Renal cortical epithelial cell (primary cell): ENCODE measurements around the gene NRAP. TPM values are rescaled to one million over a fixed set of nuclear protein-coding genes. Genes with fewer than 3 reads are reported as not detected.

Source experiments
- DNase-seq: peaks from one replicate; pipeline ENCODE4 v3.0.0-alpha.2; 2011; ENCODE audit warnings: low read depth
- total RNA-seq: library from RNA; depleted of rRNA; stranded (reverse); fragments of >200 nt; gene quantifications from 2 replicates; pipeline ENCODE4 v1.2.3, GENCODE V29; 2014

NRAP gene, protein sequence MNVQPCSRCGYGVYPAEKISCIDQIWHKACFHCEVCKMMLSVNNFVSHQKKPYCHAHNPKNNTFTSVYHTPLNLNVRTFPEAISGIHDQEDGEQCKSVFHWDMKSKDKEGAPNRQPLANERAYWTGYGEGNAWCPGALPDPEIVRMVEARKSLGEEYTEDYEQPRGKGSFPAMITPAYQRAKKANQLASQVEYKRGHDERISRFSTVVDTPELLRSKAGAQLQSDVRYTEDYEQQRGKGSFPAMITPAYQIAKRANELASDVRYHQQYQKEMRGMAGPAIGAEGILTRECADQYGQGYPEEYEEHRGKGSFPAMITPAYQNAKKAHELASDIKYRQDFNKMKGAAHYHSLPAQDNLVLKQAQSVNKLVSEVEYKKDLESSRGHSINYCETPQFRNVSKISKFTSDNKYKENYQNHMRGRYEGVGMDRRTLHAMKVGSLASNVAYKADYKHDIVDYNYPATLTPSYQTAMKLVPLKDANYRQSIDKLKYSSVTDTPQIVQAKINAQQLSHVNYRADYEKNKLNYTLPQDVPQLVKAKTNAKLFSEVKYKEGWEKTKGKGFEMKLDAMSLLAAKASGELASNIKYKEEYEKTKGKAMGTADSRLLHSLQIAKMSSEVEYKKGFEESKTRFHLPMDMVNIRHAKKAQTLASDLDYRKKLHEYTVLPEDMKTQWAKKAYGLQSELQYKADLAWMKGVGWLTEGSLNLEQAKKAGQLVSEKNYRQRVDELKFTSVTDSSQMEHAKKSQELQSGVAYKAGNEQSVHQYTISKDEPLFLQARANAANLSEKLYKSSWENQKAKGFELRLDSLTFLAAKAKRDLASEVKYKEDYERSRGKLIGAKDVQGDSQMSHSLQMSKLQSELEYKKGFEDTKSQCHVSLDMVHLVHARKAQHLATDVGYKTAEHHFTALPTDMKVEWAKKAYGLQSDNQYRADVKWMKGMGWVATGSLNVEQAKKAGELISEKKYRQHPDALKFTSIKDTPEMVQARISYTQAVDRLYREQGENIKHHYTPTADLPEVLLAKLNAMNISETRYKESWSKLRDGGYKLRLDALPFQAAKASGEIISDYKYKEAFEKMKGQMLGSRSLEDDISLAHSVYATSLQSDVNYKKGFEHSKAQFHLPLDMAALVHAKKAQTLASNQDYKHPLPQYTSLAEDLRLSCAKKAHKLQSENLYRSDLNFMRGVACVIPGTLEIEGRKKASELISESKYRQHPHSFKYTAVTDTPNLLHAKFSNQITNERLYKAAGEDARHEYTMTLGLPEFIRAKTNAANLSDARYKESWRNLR (N-terminal part only)
- under 0.01 TPM in 1 of 2 replicates, not detected in the other for total RNA-seq

DNA sequence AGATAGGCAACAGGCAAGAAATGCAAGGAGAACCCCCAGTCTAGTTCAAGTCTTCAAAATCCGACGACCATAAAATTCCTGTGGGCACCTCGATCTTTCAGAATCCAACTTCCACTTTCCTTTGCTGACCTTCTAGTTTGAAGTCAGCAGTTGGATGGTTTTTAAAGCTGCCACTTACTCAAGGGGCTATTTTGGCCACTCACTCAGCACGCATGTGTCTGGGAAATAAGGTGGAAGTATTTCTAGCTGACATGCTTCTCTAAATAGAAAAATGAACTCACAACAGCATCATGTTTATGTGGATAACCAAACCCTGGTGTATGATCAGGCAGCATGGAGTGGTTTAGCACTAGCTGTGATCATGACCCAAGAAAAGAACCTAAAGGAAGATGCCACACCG, at the start of gene NRAP:
NRAP (minus strand) TSS at position 134 of the 400 bp plus-strand sequence. CDS start 159 bp downstream, outside the sequence.
- no peak for DNase-seq

DNA sequence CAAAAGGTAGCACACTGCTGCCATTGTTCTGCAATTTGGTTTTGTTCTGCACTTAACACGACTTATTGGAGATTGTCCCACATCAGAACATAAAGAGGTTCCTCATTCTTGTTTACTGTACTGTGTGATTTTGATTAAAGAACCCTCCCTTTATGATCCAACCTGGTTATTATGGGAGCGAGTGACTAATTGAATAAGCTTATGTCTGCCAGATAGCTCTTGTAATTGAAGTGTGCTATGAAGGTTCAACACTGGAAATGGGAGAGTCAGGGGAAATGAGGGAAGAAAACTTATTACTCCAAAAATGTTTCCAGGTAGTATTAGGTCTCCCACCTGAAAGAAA, 49.8 kb upstream of the NRAP start:
- peak; percentile 13 for DNase-seq

DNA sequence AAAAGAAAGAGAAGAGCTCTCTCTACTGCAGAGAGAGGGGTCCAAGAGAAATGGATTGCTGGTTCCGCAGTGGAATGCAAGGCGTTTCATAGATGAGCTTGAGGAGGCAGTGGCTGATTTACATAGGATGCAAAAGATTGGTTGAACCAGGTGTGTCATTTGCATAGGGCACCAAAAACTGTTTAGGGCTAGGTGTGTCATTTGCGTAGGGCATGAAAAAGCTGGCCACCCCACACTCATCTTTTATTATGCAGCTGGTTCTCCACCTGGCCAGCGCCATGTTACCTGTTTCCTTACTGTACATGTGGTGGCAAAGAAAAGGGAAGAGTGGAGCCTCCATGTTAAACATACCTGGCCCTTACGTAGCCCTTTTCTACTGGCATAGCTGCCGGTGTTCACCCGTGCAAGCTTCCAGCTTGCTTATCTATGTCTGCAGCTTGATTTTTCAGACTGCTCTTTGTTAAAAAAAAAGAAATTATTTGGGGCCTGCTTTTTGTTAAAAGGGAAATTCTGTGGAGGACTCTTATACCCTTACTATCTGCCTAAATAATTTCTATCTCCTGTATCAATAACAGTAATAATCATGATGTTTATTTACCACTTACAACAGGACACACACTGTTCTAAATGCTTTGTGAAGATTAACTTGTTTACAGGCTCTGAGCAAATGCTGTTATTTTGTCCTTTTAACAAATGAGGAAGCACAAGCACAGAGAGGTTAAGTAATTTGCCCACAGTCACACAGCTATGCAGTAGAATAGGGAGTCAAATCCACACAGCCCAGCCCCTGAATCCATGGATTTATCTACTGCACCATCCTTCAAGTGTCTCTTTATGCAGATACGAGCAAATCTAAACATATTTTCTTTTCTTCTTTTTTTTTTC, 49.2 kb upstream of the NRAP start:
- no peak for DNase-seq

DNA sequence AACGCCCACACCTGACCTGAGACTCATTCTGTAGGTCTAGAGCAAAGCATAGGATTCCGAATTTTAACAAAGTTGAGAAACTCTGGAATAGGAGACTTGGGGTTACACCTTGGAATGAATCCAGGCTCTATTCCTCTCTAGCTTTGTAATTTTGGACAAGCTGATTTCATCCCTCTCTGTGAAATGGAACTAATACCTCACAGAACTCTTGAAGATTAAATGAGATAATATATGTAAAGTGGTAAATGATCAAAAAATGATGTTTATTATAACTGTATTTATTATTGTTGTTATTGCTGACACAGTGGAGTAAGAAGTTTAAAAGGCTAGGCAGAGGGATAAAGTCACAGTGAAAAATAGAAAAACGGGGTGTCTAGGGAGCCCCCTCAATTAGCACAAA, 48.2 kb upstream of the NRAP start:
- no peak for DNase-seq

DNA sequence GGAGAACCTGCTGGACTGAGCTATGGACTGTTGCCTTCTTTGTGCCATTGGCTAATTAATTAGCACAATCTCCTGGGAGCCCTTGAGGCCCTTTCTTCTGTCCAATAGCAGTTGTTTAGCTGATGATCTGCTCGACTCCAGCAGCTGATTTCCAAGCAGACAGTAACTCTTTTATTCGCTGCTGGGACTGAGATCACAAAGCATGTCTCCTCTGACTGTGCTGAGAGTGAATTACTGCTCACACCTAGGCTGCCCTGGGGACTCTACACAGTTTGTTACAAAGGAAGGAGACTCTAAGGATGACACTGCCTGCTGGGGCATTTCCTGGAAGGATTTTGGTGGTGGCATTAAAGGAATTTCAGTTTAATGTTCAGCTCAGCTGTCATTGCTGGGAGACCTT, 47.3 kb upstream of the NRAP start:
- peak; percentile 3 for DNase-seq

DNA sequence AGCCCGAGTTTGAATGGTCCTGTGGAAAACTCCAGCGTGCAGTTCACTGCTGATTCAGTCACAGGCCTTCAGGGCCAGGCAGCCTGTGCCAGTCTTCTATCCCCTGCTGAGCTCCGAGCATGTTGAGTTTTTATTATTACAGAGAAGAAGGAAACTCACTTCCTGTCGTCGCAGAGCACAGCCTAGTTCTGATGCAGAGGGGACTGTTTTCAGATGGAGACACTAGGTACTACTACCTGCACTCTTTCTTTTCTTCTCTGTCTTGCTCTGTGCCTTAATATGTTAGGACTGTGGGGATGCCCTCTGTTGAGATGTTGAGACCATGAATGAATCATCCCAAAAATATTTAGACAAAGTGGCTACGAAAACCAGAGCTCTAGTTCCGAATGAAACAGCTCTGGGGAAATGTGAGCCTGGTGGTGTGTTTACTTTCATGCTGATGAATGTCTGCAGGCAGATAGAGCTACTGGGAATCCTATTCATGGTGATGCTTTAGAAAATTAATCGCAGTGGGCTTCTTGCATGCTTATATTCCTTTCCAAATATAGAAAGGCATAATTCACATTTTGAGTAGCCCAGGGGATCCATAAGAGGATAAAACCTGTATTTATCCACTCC, 45.5 kb upstream of the NRAP start:
- peak; percentile 64 for DNase-seq

DNA sequence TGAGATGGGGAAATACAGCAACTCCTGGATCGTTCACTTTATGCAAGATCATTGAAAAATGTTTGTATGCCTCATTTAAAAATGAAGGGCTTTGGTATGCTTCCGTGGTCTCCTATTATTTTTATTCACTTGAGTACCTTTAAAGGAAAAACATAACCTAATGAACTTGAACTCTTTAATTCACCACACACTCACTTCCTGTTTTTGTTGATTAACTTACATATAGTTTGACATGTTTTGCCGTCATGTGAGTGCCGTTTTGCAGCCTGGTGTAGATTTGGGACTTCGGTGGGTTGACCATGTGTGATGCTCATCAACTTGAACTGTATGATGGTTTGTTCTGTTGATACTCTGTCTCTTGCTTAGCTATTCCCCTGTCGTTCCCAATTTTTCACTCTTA, 44.8 kb upstream of the NRAP start:
- DNase-seq, result peak; percentile 40

DNA sequence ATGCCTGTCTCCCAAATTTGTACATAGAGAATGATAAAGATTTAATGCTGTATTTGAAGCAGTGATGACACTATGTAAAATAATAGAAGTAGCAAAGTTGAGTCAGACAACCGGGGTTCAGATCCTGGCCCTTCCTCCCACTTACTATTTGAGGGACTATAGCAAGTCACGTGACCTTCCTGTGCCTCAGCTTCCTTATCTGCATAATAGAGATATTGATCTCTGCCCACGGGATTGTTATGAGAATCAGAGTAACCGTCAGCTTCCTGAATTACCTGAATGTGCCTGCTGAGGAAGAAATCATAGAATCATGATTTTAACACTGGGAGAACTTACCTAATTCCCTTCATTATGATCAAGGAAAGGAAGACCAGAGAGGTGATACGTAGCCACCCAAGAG, 42.8 kb upstream of the NRAP start:
- no peak for DNase-seq

DNA sequence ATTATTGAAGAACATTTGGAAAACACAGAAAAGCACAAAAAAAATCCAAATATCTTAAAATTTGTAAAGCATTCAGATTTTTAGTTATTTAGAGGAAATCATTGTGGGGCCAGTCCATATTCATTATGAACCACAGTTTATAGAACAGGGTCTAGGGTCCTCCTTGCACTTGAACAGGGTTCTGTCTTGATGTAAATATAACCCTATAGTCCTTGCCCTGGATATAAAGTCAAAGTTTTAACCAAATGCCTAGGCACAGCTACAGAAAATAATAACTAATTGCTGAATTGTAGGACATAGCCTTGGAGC, 41.5 kb upstream of the NRAP start:
- DNase-seq, result no peak

DNA sequence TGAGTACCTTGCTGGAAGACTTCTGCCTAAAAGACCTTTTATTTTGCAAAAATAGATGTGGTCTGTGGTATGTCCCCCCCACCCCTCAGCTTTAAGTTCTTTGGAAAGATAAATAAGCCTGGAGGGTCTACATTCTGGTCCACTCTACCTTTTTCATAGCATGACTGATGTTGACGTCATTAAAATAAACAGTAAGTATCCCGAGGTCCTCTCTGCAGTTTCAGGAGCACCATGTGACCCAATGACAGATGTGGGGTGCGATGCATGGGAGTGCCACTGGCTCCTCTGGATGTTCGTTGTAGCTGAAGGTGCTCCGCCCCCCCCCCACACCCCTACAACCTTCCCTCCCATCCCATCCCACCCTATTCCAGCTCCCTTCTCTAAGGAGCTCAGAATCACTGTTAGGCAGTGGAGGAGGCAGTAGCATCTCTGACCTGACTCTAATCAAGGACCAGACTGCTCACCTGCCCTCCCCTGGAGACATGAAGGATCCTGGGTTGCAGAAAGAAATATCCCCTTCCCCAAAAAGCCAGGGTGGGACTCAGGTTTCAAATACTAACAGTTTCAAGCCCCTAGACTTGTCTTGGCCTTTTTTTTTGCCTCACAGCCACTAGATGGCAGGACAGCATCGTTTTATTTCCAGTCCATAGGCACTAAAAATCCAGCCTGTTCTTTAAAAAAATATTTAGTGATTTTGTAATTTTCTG, 40.9 kb upstream of the NRAP start:
- DNase-seq, result peak; percentile 39

DNA sequence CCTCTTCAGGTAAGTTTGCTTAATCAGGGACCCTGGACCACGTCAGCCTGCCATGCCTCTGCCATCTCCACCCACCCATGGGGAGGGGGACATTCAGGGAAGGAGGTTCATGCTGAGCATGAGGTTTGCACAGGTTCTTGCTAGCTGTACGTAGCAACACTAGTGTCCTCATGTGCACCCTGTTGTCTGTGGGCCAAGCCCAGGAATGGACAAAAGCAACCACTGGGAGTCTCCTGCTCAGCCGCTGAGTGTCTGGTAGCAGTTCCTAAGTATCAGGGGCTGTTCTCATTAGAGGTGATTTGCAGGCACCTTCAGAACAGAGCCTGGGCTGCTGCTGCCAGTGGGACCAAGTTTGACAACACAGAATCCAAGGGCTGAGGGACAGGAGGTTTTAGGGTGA, 33.8 kb upstream of the NRAP start:
- DNase-seq, result no peak

DNA sequence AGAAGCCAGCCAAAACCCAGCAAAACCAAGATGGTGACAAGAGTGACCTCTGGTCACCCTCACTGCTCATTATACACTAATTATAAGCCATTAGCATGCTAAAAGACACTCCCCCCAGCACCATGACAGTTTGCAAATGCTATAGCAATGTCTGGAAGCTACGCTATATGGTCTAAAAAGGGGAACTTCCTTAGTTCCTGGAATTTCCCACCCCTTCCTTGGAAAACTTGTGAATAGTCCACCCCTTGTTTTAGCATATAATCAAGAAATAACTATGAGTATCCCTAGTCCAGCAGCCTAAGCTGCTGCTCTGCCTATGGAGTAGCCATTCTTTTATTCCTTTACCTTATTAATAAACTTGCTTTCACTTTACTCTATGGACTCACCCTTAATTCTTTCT, 31.9 kb upstream of the NRAP start:
- no peak for DNase-seq

DNA sequence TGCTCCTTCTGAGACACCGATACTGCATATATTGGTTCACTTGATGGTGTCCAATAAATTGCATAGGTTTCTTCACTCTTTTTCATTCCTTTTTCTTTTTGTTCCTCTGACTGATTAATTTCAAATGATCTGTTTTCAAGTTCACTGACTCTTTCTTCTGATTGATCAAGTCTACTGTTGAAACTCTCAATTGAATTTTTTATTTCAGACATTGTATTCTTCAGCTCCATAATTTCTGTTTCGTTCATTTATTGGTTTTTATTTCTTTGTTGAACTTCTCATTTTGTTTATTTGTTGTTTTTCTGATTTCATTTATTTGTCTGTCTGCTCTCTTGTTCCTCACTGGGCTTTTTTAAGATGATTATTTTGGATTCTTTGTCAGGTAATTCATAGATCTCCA, 29.5 kb upstream of the NRAP start:
- no peak for DNase-seq

DNA sequence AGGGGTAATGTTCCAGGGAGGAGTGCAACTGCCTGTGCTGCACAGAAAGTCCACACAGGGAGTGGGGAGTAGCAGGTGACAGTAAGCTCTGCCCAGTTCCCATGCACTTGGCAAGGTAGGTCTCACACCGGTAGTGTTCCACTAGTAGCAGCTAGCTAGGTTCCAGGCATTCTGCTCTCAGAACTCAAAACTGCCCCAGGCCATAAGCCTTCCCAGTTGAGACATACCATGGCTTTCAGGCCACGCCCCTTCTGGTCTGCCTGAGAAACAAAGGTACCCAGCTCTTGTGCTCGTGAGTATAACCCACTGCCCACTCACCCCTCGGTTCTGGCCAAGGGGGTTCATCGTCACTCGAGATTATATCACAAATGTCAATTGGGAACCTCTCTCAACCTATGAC, 28.4 kb upstream of the NRAP start:
- DNase-seq, result no peak

DNA sequence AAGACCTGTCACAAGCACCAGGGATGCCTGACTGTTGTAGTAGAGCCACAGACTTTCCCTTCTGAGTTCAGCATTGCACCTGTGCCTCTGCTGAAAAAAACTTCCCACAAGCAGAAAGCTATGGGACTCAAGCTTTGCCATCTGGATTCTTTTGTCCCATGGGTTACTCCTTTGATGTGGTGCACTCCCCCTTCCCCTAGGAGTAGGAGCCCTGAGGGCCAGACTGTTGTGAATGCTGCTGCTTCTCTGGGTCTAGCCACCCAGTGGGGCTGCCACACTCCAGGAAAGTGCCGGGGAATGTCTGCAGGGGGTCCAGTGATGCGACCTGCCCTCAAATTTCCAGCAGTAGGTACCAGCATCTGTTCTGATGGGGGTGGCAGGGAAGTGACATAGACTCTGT, 27.5 kb upstream of the NRAP start:
- no peak for DNase-seq

DNA sequence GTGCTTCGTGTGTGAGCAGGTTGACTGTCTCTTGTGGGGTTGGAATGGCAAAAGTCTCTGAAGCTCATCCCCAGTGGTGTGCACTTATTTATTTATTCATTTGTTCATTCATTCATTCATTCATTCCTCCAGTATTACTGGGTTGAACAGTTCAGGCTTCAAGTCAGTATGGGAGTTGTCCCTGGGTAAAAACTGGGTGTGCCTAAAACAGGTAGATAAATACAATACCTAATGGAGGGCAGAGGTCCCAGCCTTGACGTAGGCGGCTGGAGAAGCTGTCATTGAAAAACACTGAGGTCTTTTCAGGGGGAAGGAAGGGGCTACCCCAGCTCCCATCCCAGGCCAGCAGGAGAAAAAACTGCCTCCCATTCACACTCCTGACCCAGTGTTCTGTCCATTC, 26.9 kb upstream of the NRAP start:
- DNase-seq, result no peak

DNA sequence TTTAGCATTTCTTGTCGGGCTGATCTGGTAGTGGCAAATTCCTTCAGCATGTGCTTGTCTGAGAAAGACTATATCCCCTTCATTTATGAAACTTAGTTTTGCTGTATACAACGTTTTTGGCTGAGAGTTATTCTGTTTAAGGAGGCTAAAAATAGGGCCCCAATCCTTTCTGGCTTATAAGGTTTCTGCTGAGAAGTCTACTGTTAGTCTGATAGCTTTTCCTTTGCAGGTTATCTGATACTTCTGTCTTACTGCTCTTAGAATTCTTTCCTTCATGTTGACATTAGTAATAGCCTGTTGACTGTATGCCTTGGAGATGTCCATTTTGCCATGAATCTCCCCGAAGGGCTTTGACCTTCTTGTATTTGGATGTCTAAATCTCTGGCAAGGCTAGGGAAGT, 25.7 kb upstream of the NRAP start:
- DNase-seq, result no peak

DNA sequence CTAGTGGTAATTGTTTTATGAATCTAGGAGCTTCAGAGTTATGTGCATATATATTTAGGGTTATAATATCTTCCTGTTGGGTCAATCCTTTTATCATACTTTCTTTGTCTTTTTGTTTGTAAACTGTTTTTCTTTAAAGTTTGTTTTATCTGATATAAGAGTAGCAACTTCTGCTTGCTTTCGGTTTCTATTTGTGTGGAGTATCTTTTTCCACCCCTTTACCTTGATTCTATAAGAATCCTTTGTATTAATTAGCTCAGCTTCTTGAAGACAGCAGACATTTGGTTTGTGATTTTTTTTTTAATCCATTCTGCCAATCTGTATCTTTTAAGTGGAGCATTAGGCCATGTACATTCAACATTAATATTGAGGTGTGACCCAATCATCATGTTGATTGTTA, 25.2 kb upstream of the NRAP start:
- no peak for DNase-seq

DNA sequence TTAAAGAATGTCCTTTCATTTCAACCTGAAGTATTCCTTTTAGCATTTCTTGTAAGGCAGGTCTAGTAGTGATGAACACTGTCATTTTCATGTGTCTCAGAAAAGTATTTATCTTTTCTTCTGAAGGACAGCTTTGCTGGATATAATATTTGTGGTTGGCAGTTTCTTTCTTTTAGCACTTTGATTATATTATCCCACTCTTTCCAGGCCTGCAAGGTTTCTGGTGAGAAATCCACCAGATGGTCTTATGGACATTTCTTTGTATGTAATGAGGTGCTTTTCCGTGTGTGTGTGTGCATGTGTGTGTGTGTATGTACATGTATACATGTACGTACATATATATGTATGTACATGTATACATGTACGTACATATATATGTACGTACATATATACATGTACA, 23.2 kb upstream of the NRAP start:
- no peak for DNase-seq

DNA sequence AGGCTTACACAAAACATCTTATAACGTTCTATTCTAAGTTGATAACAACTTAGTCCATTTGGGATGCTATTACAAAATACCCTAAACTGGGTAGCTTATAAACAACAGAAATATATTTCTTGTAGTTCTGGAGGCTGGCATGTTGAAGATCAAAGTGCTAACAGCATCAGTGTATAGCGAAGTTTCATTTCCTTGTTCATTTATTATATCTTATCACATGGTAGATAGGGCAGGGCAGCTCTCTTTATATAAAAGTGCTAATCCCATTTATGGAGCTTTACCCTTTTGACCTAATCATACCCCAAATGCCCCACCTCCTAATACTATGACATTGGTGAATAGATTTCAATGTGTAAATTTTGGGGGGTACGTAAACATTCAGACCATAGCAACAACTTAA, 22.2 kb upstream of the NRAP start:
- no peak for DNase-seq
